Measurements from ENCODE around the gene TAGLN3. TPM values are rescaled to one million over a fixed set of nuclear protein-coding genes. Genes with fewer than 3 reads are reported as not detected.

The TAGLN3 gene
- total RNA-seq, 4 donors from 2014 or later, result not detected

DNA sequence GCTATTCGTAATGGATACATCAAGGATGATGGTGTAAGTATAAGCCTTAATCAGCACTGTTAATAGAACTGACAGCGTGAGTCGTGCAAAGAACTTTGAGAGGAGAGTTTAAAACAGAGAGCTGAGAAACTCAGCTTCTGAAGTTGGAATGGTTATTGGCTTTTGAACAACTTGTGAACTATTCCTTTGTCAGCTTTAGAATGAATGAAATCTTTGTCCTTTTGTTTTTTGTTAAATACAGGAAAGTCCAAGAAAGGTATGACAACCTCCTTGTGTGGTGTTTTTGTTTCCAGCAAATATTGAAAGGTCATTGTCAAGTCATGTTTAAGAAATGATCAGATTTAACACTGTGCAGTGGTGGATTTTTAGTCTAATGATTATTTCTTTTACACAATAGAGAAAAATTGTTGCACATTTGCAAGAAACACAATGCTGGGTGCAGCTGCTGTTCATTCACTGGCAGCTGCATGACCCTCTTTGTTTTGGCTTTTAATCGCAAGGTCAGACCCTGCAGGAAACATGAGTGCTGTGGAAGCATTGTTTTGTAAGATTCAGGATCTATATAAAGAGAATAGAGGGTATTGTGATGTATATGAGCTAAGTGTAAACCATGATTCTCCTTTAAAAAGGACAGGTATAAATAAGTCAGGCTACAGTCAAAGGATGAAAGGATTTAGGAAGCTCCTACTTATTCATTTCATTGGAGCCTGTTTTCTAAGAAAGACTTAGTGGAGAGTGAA lies 41.6 kb upstream of the TAGLN3 start:
- Histone ChIP-seq H3K27ac (no peak overlapping the region), H3K4me1 (no peaks in the 10 kb centered on the region), H3K4me3 (no peak overlapping the region), H3K9me3 (no peaks in the 10 kb centered on the region), H3K27me3 (no peaks in the 10 kb centered on the region), H3K36me3 (no peaks in the 10 kb centered on the region)
- DNase-seq (no peak), ATAC-seq (no peak)
- no peak for TF ChIP-seq POLR2A (IDR thresholded peaks at IDR 0.05)
- TF ChIP-seq, protein P1, sequence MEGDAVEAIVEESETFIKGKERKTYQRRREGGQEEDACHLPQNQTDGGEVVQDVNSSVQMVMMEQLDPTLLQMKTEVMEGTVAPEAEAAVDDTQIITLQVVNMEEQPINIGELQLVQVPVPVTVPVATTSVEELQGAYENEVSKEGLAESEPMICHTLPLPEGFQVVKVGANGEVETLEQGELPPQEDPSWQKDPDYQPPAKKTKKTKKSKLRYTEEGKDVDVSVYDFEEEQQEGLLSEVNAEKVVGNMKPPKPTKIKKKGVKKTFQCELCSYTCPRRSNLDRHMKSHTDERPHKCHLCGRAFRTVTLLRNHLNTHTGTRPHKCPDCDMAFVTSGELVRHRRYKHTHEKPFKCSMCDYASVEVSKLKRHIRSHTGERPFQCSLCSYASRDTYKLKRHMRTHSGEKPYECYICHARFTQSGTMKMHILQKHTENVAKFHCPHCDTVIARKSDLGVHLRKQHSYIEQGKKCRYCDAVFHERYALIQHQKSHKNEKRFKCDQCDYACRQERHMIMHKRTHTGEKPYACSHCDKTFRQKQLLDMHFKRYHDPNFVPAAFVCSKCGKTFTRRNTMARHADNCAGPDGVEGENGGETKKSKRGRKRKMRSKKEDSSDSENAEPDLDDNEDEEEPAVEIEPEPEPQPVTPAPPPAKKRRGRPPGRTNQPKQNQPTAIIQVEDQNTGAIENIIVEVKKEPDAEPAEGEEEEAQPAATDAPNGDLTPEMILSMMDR (IDR thresholded peaks at IDR 0.05 in 4 of 5, conservative IDR thresholded peaks at IDR 0.05 in 1 of 5), result no peak
- intact Hi-C loops (cut with DNase I; ENCODE audit: low total_unique reads) (no loop called here), in situ Hi-C loops (cut with MboI; ENCODE audit: low sequenced_read_pairs in 4 of 4) (no loop called here)

DNA sequence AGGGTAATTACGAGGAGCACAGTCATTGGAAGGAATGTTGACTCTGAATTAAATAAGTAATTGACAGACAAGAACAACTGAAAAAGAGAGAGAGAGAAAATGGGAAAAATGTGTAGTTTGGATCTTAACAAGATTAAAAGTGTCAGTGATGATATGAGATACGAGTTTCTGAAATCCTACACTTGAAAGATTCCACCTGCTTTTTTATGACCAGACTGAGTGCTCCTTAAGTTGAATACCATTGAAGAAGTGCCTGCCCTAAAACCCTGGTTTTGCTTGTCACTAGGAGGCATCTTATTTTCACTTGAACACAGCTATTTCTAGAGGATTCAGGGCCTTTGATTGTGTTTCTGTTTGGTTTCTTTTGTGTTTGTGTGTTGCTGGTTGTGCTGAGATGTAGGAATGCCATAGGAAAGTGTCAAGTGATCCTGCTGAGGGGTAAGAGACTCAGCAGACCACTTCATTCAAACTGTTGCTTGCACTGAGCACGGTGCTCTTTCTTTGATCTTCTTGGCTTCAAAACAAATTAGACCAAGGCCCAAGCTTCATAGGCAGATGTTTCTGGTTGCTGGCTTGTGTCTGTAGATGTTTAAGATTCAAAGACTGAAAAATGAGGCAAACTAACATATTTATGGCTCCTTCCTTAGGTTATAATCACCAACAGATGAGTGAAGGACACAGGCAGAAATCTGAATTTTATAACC lies 37.1 kb upstream of the TAGLN3 start:
- H3K36me3 ChIP-seq, result no peaks in the 10 kb centered on the region
- no peaks in the 10 kb centered on the region for H3K27me3 ChIP-seq
- H3K27ac ChIP-seq, result no peak overlapping the region
- TF ChIP-seq, protein P1 (IDR thresholded peaks at IDR 0.05 in 4 of 5, conservative IDR thresholded peaks at IDR 0.05 in 1 of 5), result no peak
- no peak overlapping the region for H3K4me3 ChIP-seq
- no peak for DNase-seq
- no peak for ATAC-seq
- intact Hi-C loops (cut with DNase I; ENCODE audit: low total_unique reads) (no loop called here), in situ Hi-C loops (cut with MboI; ENCODE audit: low sequenced_read_pairs in 4 of 4) (loop anchor here in 2 of 4 donors (5.0 to 10.0 kb wide), 2 partner anchors 67 to 244 kb away; no protein-coding TSS in a partner anchor)
- H3K9me3 ChIP-seq, result no peaks in the 10 kb centered on the region
- H3K4me1 ChIP-seq, result peaks cover 0 to 2% of the 10 kb centered on the region in 2 donors

DNA sequence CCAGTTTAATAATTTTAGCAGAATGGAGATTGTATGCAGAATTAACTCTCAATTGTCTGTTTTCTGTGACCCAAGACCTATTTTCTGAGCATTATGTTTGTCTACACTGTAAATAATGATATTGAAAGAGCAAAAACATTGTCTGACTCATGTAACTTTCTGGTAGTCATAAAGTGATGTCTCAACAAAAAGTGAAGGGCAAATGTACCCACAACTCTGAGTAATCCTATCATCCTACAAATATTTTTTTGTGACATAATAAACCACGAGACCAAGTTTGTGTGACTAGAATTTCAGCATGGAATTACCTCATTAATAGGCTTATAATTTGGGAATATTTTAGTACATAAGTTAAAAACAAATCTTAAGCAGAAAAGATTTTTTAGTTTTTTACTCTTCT lies 35.3 kb upstream of the TAGLN3 start:
- H3K4me3 ChIP-seq, result no peak overlapping the region
- H3K4me1 ChIP-seq, result peaks cover 0 to 3% of the 10 kb centered on the region in 2 donors
- no peaks in the 10 kb centered on the region for H3K27me3 ChIP-seq
- no peak for TF ChIP-seq POLR2A (IDR thresholded peaks at IDR 0.05)
- TF ChIP-seq, protein P1 (IDR thresholded peaks at IDR 0.05 in 4 of 5, conservative IDR thresholded peaks at IDR 0.05 in 1 of 5), result no peak
- no peaks in the 10 kb centered on the region for H3K9me3 ChIP-seq
- no peaks in the 10 kb centered on the region for H3K36me3 ChIP-seq
- intact Hi-C loops (cut with DNase I; ENCODE audit: low total_unique reads), result no loop called here
- no peak overlapping the region for H3K27ac ChIP-seq
- ATAC-seq, result no peak
- no peak for DNase-seq
- in situ Hi-C loops (cut with MboI; ENCODE audit: low sequenced_read_pairs in 4 of 4), result loop anchor here in 2 of 4 donors (5.0 to 10.0 kb wide), 2 partner anchors 69 to 246 kb away; no protein-coding TSS in a partner anchor

DNA sequence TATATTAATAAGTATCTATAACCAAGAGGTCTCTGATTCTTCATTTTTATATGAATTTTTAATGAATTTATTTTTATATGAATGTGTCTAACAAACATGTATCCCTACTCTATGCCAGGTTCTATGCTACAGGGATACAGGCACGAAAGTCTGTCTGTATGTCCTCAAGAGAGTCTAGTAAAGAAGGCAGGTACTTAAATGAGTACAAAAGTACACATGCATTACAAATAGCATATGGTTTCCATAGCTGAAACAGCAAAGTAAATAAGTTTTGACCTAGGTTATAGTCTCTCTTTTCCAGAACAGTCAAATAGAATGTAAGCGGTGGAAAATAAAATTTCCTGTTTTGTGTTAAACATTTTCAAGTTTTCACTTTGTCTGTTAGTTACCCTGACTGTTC lies 33.2 kb upstream of the TAGLN3 start:
- Histone ChIP-seq H3K36me3 (no peaks in the 10 kb centered on the region), H3K9me3 (no peaks in the 10 kb centered on the region), H3K4me3 (no peak overlapping the region), H3K27me3 (no peaks in the 10 kb centered on the region), H3K27ac (no peak overlapping the region), H3K4me1 (peaks cover 0 to 5% of the 10 kb centered on the region in 2 donors)
- in situ Hi-C loops (cut with MboI; ENCODE audit: low sequenced_read_pairs in 4 of 4) (loop anchor here in 1 of 4 donors (10.0 kb wide), 1 partner anchor 71 kb away; no protein-coding TSS in a partner anchor), intact Hi-C loops (cut with DNase I; ENCODE audit: low total_unique reads) (no loop called here)
- ATAC-seq (no peak), DNase-seq (no peak)
- TF ChIP-seq POLR2A (IDR thresholded peaks at IDR 0.05), result no peak
- TF ChIP-seq, protein P1 (IDR thresholded peaks at IDR 0.05 in 4 of 5, conservative IDR thresholded peaks at IDR 0.05 in 1 of 5), result no peak

All from gastrocnemius medialis (tissue), 4 donors.